Activated effector memory CD4-positive, alpha-beta T cell treated with Interleukin-2 at 50 U/mL for 16 hours (primary cell): ENCODE data around the gene INSC.
"Not testable (repeated sequence)": the region's sequence is repeated elsewhere in the genome, so short reads cannot be mapped to it uniquely, and the experiment has no call there.

Experiments
- DNase-seq: peaks from one replicate; pipeline ENCODE4 v3.0.0-alpha.2; 2020

The INSC gene, protein sequence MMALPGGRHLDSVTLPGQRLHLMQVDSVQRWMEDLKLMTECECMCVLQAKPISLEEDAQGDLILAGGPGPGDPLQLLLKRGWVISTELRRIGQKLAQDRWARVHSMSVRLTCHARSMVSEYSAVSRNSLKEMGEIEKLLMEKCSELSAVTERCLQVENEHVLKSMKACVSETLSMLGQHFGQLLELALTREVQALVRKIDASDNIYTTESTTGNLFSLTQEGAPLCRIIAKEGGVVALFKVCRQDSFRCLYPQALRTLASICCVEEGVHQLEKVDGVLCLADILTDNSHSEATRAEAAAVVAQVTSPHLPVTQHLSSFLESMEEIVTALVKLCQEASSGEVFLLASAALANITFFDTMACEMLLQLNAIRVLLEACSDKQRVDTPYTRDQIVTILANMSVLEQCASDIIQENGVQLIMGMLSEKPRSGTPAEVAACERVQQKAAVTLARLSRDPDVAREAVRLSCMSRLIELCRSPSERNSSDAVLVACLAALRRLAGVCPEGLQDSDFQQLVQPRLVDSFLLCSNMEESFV

DNA sequence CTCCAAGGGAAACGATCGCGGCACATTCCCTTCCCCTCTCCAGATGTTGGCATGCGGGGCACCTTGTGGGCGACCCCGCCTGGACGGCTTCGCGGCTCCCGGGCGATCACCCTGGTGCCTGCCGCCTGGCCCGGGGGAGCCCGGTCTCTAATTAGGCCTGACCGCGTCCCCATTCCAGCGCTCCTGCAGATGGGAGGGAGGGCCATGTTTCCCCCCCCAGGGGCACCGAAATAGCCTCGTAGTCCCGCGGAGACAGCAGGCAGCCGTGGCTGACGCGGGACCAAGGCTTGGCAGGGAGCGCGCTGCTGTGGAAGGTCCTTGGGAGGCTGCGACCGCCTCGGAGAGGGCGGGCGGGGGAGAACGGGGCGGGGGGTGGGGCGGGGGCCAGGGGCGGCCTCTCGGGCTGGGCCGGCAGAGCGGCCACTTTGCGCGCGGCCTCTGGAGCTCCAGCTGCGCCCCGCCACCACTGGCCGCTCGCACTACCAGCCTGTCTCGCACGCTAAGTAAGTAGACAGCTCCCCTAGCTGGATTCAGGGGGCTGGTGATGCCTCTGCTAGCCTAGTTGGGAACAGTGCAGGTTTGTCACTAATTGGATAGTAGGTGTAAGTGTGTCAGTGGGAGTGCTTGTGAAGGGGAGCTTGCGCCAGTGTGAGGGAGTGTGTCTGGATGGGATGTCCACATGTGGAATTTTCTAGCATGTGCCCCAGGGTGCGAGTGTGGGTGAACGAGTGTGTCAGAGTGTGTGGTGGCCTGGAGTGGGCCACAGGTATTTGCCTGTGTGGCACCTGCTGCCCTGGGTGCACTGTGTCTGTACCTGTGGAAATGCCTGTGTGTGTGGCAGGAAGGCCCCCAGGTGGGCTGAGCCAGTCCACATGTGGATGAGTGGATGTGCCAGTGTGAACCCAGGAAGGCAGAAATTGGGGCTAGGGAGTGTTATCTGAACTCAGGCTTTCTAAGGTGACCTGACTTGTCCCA, at the start of gene INSC:
Gene INSC (plus strand): TSS at position 423 of the 975 bp plus-strand sequence. CDS start 34,252 bp downstream, outside the sequence.
- DNase-seq: no peak

DNA sequence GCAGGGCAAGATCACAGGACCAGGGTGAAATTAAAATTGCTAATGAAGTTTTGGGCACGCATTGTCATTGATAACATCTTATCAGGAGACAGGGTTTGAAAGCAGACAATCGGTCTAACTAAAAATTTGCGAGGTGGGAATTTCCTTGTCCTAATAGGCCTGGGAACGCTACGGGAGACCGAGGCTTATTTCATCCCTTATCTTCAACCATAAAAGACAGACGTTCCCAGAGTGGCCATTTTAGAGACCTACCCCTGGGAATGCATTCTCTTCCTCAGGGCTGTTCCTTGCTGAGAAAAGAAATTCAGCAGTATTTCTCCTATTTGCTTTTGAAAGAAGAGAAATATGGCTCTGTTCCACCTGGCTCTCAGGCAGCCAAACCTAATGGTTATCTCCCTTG, 45.0 kb upstream of the INSC start:
- DNase-seq: not testable (repeated sequence)

DNA sequence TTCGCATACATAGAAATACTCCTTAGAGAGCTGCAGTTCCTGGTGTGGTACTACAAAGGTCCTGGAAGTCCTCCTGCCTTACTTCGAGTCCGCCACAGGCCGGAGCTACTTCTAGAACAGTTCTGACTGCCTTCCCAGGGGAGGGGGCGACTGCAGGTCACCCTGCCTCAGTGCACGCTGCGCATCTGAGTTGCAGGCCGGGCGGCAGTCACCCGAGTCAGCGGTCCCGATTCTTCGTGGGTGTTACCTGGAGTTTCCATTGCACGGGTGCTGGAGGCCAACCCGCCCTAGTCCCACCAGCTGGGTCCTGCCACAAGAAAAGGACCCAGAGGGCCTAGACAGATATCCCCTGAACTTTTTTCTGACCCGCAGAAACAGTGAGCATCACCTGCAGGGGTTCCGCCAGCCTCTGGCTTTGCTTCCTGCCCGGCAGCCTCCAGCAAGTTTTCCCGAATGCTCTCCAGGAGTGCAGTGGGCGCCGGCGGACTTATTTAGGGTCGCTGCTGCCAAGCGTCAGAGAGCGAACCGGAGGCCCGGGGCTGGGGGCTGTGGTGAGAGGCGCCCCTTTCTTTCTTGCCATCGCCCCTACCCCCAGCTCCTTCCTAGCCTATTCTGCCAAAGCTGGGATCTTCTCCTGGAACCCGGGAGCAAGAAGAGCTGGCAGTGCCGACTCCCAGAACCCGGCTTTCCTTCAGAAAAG, 43.0 kb upstream of the INSC start:
- DNase-seq: no peak

DNA sequence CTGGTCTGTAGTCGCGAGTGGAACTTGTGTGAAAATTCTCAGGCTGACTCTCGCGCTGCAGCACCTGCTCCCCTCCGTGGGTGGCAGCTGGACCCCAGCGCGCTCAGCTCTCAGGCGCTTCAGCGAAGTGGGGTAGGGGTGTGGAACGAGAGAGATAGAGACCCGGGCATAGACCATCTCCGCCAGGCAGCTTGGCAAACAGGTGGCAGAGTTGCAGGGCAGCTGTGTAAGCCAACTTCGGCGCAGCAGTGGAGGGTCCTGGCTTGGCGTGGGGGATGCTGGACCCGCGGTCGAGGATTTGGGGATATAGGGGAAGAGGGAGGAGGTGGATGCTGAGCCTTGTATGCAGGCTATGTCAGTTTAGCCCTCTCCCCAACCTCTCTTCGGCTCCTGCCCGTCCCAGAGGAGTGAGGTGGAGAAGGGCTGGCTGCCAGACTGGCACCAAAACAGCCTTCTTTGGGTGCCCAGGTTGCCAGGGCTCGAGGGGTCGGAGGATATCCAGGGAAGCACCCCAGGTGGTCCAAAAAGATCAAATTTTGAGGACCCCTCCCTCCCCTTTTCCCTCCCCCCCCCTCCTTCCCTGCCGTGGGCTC, 42.1 kb upstream of the INSC start:
- no peak for DNase-seq

DNA sequence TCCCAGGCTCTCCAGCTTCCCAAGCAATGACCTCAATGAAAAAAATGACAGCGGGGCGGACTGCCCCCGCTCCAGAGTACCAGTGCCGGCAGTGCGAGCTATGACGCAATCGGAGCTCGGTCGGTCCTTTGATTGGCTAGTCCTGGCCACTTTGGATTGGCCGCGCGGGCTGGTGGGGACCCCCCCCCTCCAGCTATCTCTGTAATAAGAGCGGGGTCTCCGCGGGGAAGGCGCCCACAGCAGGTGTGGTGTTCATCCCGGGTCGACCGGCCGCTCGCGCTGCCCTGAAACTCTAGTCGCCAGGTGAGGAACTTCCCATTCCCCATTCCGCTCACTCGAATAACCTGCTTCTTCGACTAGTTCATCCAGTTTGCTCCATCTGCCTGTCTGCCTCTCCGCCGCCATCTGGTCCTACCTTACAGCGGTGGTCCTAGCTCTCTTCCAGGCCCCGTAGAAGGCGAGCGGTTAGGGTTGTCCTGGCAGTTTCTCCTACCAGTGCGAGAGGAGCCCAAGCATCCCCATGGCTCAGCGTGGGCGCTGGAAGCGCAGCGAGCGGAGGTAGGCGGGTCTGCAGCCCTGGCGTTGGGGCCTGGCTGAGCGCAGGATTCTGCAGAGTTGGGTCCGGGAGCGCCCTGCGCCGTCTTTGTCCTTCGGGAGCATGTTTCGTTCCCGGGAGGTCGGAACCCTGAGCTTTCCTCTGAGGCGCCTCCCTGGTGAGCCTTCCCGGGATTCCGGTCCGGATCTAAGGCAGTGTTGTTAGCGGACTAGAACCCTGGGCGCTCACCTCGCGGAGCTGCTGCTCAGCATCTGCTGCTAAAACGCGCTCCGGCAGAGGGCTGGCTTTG, 41.1 kb upstream of the INSC start, which contains the start of gene CALCB:
Gene CALCB (plus strand): TSS at position 233 of the 845 bp plus-strand sequence. CDS start 1,126 bp downstream, outside the sequence.
- DNase-seq: no peak

DNA sequence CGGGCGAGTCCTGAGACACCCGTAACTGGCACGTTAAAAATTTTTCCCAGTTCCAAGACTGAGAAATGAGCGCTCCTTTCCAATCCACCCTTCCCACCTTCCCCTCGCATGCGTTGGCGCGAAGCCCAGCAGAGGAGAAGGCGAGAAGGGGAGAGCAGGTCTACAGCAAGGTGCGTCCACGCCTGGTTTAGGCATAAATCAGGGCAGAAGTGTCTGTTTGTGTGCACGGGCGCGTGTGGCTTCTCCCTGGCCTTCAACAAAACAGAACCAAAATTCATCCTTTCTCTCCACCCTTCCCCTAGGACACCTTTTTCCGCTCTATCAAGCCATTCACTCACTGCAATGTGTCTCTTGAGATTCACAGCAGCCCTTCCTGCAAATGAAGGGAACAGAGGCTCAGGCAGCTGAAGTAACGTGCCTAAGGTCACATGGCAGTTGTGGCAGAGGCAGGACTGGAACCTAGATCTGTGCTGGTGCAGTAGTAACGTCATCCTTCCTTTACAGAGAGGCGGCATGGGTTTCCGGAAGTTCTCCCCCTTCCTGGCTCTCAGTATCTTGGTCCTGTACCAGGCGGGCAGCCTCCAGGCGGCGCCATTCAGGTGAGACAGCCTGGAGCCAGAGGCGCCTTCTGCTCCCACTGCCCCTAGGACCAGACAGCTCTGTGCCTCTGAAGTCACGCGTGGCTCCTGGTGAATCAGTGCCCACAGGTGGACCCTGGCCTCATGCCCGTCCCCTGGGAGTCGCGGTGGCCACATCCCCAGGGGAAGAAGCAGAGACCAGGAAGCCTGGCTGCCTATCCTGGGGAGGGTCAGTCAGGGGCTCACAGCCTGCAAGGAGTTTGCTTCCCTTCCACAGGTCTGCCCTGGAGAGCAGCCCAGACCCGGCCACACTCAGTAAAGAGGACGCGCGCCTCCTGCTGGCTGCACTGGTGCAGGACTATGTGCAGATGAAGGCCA, 40.2 kb upstream of the INSC start:
- DNase-seq: peak; percentile 73

DNA sequence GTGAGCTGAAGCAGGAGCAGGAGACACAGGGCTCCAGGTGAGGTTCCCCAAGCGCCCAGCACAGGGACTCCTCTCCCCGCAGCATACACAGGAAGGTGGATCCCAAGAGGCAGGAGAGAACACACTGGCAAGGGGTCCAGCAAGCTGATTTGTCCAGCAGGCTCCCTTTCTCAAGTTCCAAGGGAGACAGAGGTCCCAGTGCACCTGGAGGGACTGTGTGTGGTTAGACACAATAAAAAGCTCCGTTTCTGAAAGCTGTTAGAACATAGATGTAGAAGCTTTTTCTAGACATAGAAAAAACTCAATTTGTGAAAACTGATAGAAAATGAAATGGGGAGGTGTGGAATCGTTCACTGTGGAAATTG, 39.6 kb upstream of the INSC start:
- DNase-seq: no peak

DNA sequence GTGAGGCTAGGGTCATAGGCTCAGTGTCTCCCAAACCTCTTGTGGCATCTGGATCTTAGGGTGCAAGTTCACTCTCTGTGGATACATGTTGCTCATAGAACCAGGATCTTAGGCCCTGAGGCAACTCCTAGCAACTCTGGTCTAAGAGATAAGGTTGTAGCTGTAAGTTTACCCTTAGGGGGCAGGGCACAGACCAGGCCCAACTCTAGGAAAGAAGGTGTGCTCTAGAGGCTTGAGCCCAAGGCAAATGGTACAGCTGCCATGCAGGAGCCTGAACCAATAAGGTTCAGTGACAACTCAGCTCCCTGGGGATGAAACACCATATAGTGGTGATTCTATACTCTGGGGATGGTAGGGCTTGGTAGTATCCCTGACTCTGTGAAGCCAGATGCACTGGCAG, 23.5 kb upstream of the INSC start:
- no peak for DNase-seq

DNA sequence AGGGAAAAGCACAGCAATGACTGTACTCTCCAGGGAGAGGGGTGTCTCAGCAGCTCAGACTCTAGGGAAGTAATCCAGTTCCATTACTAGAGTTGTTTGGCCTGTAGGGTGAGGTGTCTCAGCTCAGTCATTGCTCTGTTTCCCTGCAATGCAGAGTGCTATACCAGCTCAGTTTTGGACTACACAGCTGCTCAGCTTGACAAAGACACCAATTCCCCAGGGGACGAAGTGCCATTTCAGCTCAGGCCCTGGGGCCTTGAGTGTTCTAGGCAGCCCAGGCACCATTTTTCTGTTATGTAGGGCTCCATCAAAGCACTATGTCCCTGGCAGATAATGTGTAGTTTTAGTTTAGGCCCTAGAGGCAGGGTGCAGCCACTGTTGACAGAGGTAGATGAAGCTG, 23.1 kb upstream of the INSC start:
- no peak for DNase-seq

DNA sequence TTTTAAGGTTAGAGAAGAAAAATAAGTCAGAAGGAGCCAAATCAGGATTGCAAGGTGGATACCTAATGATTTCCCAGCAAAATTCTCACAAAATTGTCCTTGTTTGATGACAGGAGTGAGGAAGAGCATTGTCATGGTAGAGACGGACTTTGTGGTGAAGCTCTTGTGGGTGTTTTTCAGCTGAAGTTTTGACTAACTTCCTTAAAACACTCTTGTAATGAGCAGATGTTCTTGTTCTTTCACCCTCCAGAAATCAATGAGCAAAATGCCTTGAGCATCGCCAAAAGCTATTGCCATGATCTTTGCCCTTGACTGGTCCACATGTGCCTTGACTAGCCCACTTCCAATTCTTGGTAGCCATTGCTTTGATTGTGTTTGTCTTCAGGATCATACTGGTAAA, 21.3 kb upstream of the INSC start:
- no peak for DNase-seq

DNA sequence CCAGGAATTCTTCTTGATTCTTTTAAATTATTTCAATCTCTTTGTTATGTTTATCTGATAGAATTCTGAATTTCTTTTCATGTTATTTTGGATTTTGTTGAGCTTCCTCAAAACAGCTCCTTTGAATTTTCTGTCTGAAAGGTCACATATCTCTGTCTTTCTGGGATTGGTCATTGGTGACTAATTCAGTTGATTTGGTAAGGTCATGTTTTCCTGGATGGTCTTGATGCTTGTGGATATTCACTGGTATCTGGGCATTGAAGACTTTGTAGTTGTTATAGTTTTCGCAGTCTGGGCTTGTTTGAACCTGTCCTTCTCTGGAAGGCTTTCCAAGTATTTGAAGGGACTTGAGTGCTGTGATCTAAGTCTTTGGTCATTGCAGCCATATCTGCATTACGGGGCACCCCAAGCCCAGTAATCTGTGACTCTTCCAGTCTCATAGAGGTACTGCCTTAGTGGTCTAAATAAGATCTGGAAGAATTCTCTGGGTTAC, 18.9 kb upstream of the INSC start:
- DNase-seq: no peak

DNA sequence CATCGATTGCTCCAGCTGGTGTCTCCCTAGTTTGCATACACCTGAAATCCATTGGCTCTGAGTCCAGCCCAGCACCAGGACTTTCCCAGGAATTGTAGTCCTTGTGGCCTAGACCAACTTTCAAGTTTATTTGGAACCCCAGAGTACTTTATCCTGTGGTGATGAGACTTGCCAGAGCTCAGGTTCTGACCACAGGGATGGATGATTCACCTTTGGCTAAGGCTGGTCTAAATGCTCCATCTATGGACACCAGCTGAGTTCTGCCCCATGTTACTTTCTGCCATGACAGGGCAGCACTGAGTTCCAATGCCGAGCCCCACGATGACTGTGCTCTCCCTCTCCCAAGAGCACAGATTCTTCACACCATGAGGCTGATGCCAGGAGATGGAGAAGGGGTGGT, 17.3 kb upstream of the INSC start:
- DNase-seq: no peak

DNA sequence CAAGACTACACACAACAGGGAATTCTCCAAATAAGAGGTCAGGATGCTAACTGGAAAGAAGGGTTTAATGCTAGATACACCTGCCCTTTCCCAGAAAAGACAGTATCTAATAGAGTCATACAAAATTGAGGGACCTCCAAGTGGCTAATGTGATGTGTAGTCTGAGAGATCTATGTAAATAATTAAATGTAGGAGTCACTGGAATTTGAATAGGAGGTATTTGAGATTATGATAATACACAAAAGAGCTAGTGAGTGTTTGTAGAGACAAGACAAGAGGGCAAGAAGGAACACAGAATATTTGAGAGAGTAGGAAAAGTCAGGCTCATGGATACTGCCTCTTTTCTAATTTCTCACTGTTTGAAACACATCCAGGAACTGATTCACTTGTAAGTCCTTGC, 15.5 kb upstream of the INSC start:
- no peak for DNase-seq

DNA sequence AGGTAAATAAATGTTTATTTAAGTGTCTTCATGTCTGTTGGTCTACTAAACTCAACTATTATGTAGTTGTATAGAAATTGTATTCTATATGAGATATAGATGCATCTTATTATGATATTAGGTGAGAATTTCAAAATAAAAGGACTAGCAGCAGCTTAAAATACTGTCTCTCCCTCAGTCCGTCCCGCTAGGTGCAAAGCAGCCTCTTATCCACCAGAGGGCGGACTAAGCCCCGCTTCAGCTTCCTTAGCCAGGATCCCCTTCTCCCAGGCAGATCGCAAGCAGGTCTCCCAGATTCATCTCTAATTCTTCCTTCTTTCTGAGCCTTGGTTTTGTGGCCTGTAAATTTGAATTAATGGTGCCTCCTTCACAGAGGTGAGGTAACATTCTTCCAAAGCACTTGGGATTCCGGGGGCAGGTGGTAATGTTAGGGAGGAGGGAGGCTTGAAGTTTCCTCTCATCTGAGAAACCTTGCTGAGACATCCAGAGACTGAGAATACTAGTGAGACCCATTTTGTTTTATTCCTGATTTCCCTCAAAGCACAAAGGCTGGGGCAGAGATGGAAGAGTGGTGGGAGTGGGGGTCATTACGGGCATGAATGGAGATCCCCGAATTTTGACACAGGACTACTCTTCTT, 13.5 kb upstream of the INSC start:
- no peak for DNase-seq

DNA sequence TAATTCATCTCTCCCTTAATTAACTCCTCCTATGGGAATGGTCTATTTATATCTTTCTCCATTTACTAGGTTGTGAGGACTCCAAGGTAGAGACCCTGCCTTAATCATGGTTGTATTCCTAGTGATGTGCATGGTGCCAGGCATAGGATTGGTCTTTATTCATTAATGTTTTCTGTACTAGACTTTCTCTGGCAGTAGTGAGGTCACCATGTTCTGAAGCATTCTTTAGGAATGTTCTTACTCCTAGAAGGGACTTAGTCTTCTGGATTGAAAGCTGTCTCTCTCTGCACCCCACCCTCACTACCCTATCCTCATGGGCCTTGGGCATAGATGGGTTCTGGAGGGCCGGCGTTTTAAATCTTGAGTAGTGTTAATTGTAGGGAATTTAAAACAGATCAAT, 10.6 kb upstream of the INSC start:
- no peak for DNase-seq

DNA sequence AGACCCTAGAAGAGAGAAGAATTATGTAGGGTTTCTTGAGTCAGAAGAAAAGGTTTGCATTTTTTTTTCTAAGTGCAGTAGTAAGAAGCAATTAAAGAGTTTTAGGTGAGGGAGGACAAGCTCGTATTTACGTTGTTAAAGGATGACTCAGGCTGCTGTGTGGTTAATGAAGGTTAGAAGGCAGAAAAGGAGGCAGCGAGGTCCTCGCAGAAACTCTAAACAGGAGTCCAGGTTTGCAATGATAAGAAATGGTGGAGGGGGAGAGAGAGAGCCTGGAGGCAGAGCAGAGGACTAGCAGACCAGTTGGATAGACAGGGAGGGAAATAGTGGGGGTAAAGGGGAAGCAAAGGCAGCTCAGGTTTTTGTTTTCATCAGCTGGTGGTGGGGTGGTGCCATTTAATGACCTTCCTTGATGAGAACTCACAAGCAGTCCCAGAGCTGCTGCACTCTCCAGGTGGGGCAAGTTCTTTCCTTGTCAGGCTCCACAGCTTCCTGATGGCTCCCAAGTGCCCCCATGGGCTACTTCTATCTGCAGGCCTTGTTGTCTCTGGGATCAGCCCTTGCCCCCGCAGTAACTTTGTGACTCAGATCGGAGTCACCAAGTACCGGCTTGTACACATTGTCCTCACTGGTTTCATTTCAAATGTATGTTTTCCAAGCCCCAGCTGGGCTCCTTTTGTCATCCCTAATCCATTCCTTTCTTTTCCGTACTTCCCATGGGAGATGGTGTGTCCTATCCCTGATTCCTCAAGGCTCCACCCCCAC, 8.3 kb upstream of the INSC start:
- DNase-seq: no peak

DNA sequence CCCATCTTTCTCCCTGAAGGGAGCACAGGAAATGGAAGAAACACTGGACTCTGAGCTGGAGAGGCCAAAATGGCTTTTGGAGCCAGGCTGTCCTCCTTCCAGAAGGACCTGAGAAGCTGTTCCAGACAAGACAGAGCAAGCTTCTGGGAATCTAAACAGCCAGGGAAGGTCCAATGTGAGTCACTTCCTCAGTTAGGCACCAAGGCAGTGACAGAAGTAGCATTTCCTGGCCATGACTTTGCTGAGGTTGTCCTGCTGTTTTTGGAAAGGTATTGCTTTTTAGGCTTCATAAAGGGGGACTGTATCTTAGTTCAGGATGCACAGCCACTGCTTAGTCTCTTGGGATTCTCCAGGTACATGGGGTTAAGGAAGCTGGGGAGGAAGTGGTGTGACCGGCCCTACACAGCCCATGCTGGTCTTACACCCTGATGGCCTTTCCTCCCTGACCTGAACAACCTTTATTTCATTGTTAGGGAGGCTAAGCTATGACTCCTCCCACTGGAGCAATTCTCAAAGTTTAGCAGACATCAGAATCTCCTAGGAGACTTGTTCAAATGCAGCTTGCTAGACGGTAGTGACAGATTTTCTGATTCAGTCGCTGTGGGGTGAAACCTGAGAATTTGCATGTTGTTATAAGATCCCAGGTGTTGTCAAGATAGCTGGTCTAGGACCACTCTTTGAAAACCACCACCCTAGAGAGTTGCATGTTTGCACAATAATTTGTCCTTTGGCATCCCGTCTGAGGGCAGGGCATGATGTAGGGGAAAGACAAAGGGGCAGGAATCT, 6.8 kb upstream of the INSC start:
- no peak for DNase-seq

DNA sequence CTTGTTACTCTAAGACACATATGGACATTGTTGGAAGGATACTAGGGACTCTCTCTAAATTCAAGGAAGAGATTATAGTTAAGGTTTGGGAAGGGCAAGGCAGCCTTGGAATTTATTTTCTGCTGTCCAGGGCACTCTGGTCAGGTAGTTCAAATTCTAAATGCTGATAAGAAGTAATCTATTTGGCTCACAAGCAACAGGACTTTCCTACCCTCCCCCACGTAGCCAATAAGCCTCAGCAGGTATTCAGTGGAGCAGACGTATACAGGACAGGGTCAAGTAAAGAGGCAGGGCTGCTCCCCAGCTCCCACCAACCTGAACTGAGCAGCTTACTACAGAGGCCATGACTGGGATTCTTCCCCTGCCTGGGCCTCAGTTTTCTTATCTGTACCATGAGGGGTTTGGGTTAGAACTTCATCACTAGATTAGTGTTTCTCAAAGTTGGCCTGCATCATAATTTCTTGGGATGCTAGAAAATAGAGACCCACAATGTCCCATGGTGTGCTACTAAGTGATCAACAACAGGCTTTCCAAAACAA, 6.1 kb upstream of the INSC start:
- no peak for DNase-seq
